Caco-2 (cell line): Measurements from ENCODE around the gene C17orf50. TPM values are rescaled to one million over a fixed set of nuclear protein-coding genes. Genes with fewer than 3 reads are reported as not detected.

Source experiments
- BruUV-seq: library from RNA; stranded (reverse); fragments of 400-500 nt; replicated peaks from 2 replicates; lab custom pipeline; 2021; lab: Mats Ljungman, UMichigan
- CTCF ChIA-PET: fragments of 300-600 bp; sonication (Branson Sonifier 250); formaldehyde crosslinking; loops from one replicate; lab custom pipeline; 2022; ENCODE audit warnings: antibody characterized with exemption; lab: Charles Lee
- POLR2A ChIA-PET: fragments of 300-600 bp; sonication (Branson Sonifier 250); formaldehyde crosslinking; loops from one replicate; lab custom pipeline; 2022; ENCODE audit warnings: antibody characterized with exemption; lab: Charles Lee
- DNase-seq, 2 experiments: peaks; one replicate each; pipeline versions ENCODE4 v3.0.0 to v3.0.0-alpha.2; 2020 to 2022
- H3K27me3 ChIP-seq: replicated peaks from 2 replicates; pipeline ENCODE4 v1.6.0; 2011; ENCODE audit warnings: low read length; ENCODE audit not compliant: control insufficient read depth, insufficient read depth
- H3K36me3 ChIP-seq: 2 replicates; pipeline ENCODE4 v1.5.1; 2011; ENCODE audit warnings: low read length; ENCODE audit not compliant: control insufficient read depth, insufficient read depth
- H3K4me1 ChIP-seq: fragments of 250-450 bp; sonication (Bioruptor Pico); 2 replicates; pipeline ENCODE4 v1.5.1; 2020; ENCODE audit warnings: mild to moderate bottlenecking
- H3K4me3 ChIP-seq: 2 replicates; pipeline ENCODE4 v1.5.1; 2011; ENCODE audit warnings: low read depth, mild to moderate bottlenecking, control low read depth, low read length
- H3K9me3 ChIP-seq: fragments of 250-450 bp; sonication (Bioruptor Pico); 2 replicates; pipeline ENCODE4 v1.5.1; 2020; ENCODE audit warnings: mild to moderate bottlenecking, moderate library complexity
- H3K27ac Mint-ChIP-seq: one replicate; pipeline ENCODE4 v1.8.0; 2022; ENCODE audit warnings: mixed read lengths; ENCODE audit not compliant: unreplicated experiment
- H3K27me3 Mint-ChIP-seq: one replicate; pipeline ENCODE4 v1.8.0; 2022; ENCODE audit warnings: mixed read lengths; ENCODE audit not compliant: insufficient read depth, unreplicated experiment
- H3K36me3 Mint-ChIP-seq: one replicate; pipeline ENCODE4 v1.8.0; 2022; ENCODE audit warnings: mild to moderate bottlenecking, mixed read lengths; ENCODE audit not compliant: insufficient read depth, unreplicated experiment
- H3K4me1 Mint-ChIP-seq: one replicate; pipeline ENCODE4 v1.8.0; 2022; ENCODE audit warnings: low read depth, mixed read lengths; ENCODE audit not compliant: unreplicated experiment
- H3K4me3 Mint-ChIP-seq: one replicate; pipeline ENCODE4 v1.8.0; 2022; ENCODE audit warnings: mild to moderate bottlenecking, moderate library complexity, mixed read lengths; ENCODE audit not compliant: unreplicated experiment
- H3K9me3 Mint-ChIP-seq: one replicate; pipeline ENCODE4 v1.8.0; 2022; ENCODE audit warnings: mixed read lengths; ENCODE audit not compliant: unreplicated experiment
- CTCF ChIP-seq, 2 experiments: fragments of 200-600 bp in 1 of 2; IDR thresholded peaks; 1 replicate in 1 of 2; 2 replicates in 1 of 2; pipeline versions ENCODE4 v1.5.1 to v1.8.0; 2011 to 2022; ENCODE audit warnings: antibody characterized with exemption in 1 of 2, control low read depth in 1 of 2, inconsistent platforms in 1 of 2, low read depth in 1 of 2, low read length in 1 of 2, mild to moderate bottlenecking in 1 of 2, moderate library complexity in 1 of 2; ENCODE audit not compliant: insufficient read depth in 1 of 2, severe bottlenecking in 1 of 2, unreplicated experiment in 1 of 2
- intact Hi-C: fragments of 100-400 bp; cut with micrococcal nuclease; formaldehyde crosslinking; loops from one replicate; pipeline ENCODE4 v1.10.0; 2022; ENCODE audit not compliant: unreplicated experiment
- total RNA-seq: library from RNA; stranded (reverse); gene quantifications from 2 replicates; pipeline ENCODE4 v1.2.3, GENCODE V29; 2022

The C17orf50 gene
- total RNA-seq, 1 experiment from 2014 or later: not detected

- BruUV-seq: no TSS peak
- Histone ChIP-seq H3K36me3 (no peaks in the 10 kb centered on the region), H3K4me1 (peaks cover 8% of the 10 kb centered on the region), H3K27me3 (no peaks in the 10 kb centered on the region), H3K9me3 (no peaks in the 10 kb centered on the region), H3K4me3 (no peak overlapping the region)
- Mint-ChIP-seq H3K27me3 (peaks cover 4% of the 10 kb centered on the region), H3K4me3 (no peak overlapping the region), H3K27ac (no peak overlapping the region), H3K4me1 (peaks cover under 1% of the 10 kb centered on the region), H3K9me3 (no peaks in the 10 kb centered on the region), H3K36me3 (no peaks in the 10 kb centered on the region)
- intact Hi-C loops: no loop called here
- DNase-seq: peak in 1 of 2 experiments; percentile 53
- ChIA-PET CTCF (interaction anchor here (0.7 to 1.2 kb wide), 4 partner anchors 22 to 61 kb away, joined by 3 to 8 read pairs (median 5); partner anchors contain the start of gene TAF15), POLR2A (interaction anchor here (0.6 to 1.0 kb wide), 2 partner anchors 42 to 99 kb away, joined by 3 to 4 read pairs; partner anchors contain the start of gene TAF15)
- TF ChIP-seq CTCF (IDR thresholded peaks at IDR 0.05; ENCODE audit: insufficient read depth in 1 of 2, low read depth in 1 of 2, low read length in 1 of 2, severe bottlenecking in 1 of 2, unreplicated experiment in 1 of 2): peak; percentile 54 to 66
These were observed 6.3 kb downstream of the C17orf50 start for GRCh38 chr17:35766903-35767510.

GRCh38 chr17:35768797-35769196 lies 8.1 kb downstream of the C17orf50 start:
- DNase-seq: no peak
- Mint-ChIP-seq H3K9me3 (no peaks in the 10 kb centered on the region), H3K4me1 (no peaks in the 10 kb centered on the region), H3K36me3 (no peaks in the 10 kb centered on the region), H3K4me3 (no peak overlapping the region), H3K27me3 (peaks cover 4% of the 10 kb centered on the region), H3K27ac (no peak overlapping the region)
- ChIA-PET POLR2A (no interaction called here), CTCF (interaction anchor here (0.6 to 0.8 kb wide), 2 partner anchors 9 to 12 kb away, joined by 3 read pairs; no protein-coding TSS in a partner anchor)
- Histone ChIP-seq H3K9me3 (no peaks in the 10 kb centered on the region), H3K27me3 (no peaks in the 10 kb centered on the region), H3K36me3 (no peaks in the 10 kb centered on the region), H3K4me3 (no peak overlapping the region), H3K4me1 (peaks cover 5% of the 10 kb centered on the region; the same call in 1 of the 2 replicates)
- intact Hi-C loops: no loop called here
- BruUV-seq: no TSS peak
- TF ChIP-seq CTCF (IDR thresholded peaks at IDR 0.05; ENCODE audit: insufficient read depth in 1 of 2, low read depth in 1 of 2, low read length in 1 of 2, severe bottlenecking in 1 of 2, unreplicated experiment in 1 of 2): no peak

GRCh38 chr17:35769895-35770486 lies 9.3 kb downstream of the C17orf50 start:
- Mint-ChIP-seq H3K36me3 (no peaks in the 10 kb centered on the region), H3K4me3 (no peak overlapping the region), H3K27ac (no peak overlapping the region), H3K4me1 (no peaks in the 10 kb centered on the region), H3K9me3 (no peaks in the 10 kb centered on the region), H3K27me3 (peaks cover 4% of the 10 kb centered on the region)
- Histone ChIP-seq H3K36me3 (no peaks in the 10 kb centered on the region), H3K9me3 (no peaks in the 10 kb centered on the region), H3K4me1 (peaks cover under 1% of the 10 kb centered on the region; the same call in 1 of the 2 replicates), H3K27me3 (no peaks in the 10 kb centered on the region), H3K4me3 (no peak overlapping the region)
- ChIA-PET CTCF (interaction anchor here (1.9 kb wide), 1 partner anchor 39 kb away, joined by 10 read pairs; the partner anchor contains the start of gene TAF15), POLR2A (no interaction called here)
- DNase-seq: no peak
- BruUV-seq: no TSS peak
- peak in 1 of 2 experiments; percentile 45 for TF ChIP-seq CTCF (IDR thresholded peaks at IDR 0.05; ENCODE audit: insufficient read depth in 1 of 2, low read depth in 1 of 2, low read length in 1 of 2, severe bottlenecking in 1 of 2, unreplicated experiment in 1 of 2)
- intact Hi-C loops: no loop called here
